HFF-Myc (cell line): ENCODE measurements around the gene PPP1R1B.

Experiments
- DNase-seq: peaks from one replicate; pipeline ENCODE4 v3.0.0-alpha.2; 2011; ENCODE audit warnings: low read depth; ENCODE audit errors: extremely low read depth
- H3K4me3 ChIP-seq: replicated peaks from 2 replicates; pipeline ENCODE4 v1.5.1; 2011; ENCODE audit warnings: low read depth, mild to moderate bottlenecking, control low read depth, low read length
- TF ChIP-seq, protein P1 (sequence below): IDR thresholded peaks from 2 replicates; pipeline ENCODE4 v1.5.1; 2012; ENCODE audit warnings: mild to moderate bottlenecking, low read depth, low read length, control low read depth; ENCODE audit errors: missing control alignments

Gene PPP1R1B

GRCh38 chr17:39605492-39606433 lies 21.0 kb upstream of the PPP1R1B start:
- no peak for DNase-seq
- TF ChIP-seq, protein P1, sequence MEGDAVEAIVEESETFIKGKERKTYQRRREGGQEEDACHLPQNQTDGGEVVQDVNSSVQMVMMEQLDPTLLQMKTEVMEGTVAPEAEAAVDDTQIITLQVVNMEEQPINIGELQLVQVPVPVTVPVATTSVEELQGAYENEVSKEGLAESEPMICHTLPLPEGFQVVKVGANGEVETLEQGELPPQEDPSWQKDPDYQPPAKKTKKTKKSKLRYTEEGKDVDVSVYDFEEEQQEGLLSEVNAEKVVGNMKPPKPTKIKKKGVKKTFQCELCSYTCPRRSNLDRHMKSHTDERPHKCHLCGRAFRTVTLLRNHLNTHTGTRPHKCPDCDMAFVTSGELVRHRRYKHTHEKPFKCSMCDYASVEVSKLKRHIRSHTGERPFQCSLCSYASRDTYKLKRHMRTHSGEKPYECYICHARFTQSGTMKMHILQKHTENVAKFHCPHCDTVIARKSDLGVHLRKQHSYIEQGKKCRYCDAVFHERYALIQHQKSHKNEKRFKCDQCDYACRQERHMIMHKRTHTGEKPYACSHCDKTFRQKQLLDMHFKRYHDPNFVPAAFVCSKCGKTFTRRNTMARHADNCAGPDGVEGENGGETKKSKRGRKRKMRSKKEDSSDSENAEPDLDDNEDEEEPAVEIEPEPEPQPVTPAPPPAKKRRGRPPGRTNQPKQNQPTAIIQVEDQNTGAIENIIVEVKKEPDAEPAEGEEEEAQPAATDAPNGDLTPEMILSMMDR, result no peak
- no peak overlapping the region for H3K4me3 ChIP-seq

- TF ChIP-seq, protein P1, result no peak
- DNase-seq, result no peak
- no peak overlapping the region for H3K4me3 ChIP-seq
Measured at GRCh38 chr17:39606434-39607056, 20.2 kb upstream of the PPP1R1B start.

DNA sequence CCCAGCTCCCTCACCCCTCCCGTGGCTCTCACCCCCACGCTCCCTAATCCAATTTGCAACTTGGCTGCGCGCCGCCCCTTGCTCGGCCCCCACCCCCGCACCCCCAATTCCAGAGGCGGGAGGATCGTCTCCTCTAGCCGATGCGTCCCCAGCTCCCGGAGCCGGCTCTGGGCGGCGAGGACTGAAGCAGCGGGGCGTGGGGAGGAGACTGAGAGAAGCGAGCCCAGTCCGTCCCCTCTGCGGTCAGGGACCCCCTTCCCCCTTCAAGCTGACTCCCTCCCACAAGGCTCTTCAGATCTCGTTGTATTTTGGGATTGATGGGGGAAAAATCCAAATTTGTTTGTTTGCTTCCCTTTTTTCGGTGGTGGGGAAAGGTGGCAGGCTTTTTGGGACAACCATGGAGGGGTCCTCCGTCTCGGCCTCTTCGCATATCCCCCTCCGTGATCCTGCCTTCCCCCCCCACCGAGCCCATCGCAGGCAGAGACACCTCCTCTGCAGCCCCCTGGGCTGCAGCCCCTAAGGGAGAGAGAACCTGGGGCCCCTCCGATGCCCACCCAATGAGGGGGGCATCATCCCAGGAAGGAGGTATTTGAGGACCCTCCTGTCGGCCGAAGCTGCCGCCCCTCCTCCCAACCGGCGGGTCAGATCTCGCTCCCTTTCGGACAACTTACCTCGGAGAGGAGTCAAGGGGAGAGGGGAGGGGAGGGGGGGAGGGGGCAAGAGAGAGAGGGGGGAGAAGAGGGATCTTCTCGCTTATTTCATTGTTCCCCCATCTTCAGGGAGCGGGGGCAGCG lies 19.5 kb upstream of the PPP1R1B start:
- H3K4me3 ChIP-seq, result no peak overlapping the region
- no peak for DNase-seq
- TF ChIP-seq, protein P1, result no peak

DNA sequence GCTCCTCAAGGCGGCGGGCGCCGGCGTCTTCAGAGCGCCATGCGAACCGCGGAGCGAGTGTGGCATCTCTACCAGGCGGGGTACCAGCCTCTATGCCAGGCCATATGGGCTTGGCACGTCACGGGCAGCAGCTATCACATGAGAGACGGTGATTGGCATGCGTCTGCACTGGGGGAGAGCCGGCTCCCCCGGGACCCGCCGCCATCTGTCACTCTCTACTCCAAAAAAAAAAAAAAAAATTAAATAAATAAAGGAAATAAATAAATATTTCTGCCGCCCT lies 19.0 kb upstream of the PPP1R1B start, which contains the start of gene NEUROD2:
NEUROD2 (minus strand) TSS at position 70 of the 280 bp plus-strand sequence. CDS start 1,321 bp downstream, outside the sequence.
- no peak for DNase-seq
- H3K4me3 ChIP-seq, result no peak within 1 kb of the TSS
- TF ChIP-seq, protein P1, result no peak

DNA sequence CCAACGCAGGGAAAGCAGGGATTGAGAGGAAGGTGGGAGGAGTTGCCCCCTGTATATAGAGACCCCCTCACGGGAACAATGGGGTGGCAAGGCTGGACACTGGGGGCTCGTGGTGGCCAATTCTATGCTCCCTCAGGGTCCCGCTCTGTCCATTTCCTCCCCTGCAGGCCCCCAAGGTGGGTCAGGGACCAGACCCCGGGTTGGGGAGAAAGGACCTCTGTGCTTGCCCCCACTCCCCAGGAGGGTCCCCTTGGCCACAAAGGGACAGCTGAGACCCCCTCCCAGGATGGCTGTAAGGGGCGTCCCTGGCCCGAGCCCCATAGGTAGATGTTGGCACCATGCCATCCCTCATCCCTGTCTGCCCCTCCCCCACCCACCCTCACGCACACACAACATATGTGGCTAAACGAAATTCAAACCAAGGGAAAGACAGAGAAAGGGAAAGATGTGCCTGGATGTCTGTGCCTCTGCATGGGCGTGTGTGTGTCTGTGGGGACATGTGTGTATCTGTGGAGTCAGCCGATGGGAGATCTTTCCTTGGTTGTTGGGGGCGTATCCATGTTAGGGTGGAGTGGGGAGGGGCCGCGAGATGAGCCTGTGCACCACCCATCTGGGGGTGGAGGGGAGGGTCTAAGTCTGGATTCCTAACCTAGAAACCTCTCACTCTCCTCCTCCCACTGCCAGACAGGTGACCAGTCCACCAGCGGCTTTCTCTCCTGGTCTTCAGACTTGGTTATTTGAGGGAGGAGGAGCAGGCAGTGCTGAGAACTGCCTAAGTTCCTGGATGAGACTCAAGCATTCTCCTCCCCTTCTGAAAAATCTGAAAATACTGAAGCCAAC lies 18.4 kb upstream of the PPP1R1B start:
- no peak overlapping the region for H3K4me3 ChIP-seq
- DNase-seq, result no peak
- TF ChIP-seq, protein P1, result no peak
